D721Med (cell line): ENCODE data around the gene TRANK1.

Experiments
- DNase-seq: peaks from one replicate; pipeline ENCODE4 v3.0.0; 2011; ENCODE audit warnings: low spot score; ENCODE audit not compliant: insufficient read length
- FAIRE-seq: peaks from 2 replicates; lab custom pipeline; 2011; peaks lifted over from hg19 to GRCh38; lab: Jason Lieb, UNC
- CTCF ChIP-seq: IDR thresholded peaks from 2 replicates; pipeline ENCODE4 v1.5.1; 2012; ENCODE audit warnings: mild to moderate bottlenecking, control low read depth; ENCODE audit not compliant: insufficient read depth; ENCODE audit errors: missing control alignments

TRANK1 gene

GRCh38 chr3:36859494-36859893 lies 85.4 kb downstream of the TRANK1 start:
- DNase-seq (no peak), FAIRE-seq (no peak)
- no peak for TF ChIP-seq CTCF

DNA sequence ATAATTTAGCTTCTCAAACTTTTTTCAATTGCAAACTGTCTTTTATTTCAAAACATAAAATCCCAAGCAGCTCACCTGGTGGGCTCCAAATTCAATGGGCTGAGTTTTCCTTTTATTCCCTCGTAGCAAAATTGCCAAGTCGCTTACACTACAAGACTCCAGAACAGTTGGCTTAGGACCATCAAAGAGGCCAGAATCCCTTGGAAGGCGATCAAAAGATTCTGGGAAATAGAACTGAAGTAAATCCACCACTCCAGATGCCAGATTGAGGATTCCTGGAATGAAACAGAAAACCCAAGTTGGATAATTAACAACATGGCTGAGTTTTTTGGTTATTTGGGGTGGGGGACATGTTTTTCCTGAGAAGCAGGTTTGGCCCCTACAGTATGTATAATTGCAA lies 92.8 kb downstream of the TRANK1 start:
- TF ChIP-seq CTCF: no peak
- no peak for DNase-seq
- no peak for FAIRE-seq

- TF ChIP-seq CTCF: no peak
- FAIRE-seq: no peak
Observed at GRCh38 chr3:36850743-36851142, 94.1 kb downstream of the TRANK1 start.

GRCh38 chr3:36846406-36846805 lies 98.4 kb downstream of the TRANK1 start:
- FAIRE-seq: no peak
- TF ChIP-seq CTCF: no peak
- no peak for DNase-seq

More at GRCh38 chr3:36850743-36851142, 94.1 kb downstream of the TRANK1 start:
- DNase-seq: no peak

DNA sequence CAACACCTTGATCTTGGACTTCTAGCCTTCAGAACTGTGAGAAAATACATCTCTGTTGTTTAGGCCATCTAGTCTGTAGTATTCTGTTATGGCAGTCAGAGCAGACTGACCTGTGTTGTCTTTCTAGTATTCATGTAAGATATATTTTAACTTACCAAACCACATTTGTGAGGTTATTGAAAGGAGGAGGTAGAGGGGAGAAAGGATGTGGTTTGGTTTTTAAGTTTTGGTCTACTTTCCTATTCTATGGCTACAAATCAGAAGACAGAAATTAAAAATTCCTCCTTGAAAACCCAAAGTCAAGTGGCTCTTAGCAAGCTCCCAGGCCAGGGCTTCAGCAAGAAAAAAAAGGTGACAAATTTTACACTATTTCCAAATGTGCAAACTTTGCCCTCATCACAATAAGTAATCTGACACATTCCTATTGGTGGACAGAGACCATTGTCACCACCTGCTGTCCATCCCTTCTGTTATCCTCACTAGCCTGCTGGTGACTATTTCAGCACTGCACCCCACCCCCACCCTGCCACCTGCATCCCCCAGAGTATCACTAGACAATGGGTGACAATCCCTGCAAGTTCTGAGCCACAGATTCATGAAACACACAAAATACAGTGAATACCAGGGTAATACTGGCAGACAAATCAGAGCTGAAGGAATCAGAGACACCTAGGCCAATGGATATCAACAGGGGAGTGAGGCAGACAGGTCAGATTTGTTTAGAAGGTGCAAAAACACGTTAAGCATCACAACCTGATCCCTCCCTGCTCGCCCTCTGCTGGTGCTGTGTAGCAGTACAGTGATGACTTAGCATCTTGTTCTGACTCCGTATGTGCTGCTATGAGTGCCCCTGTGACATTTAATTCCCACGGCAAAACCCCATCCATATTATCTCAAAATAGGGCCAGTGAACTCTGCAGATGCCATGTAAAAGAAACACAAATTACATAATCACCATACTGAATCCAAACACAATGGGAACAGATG lies 101.5 kb downstream of the TRANK1 start:
- DNase-seq (no peak), FAIRE-seq (peak; percentile 16)
- peak; percentile 31 for TF ChIP-seq CTCF

DNA sequence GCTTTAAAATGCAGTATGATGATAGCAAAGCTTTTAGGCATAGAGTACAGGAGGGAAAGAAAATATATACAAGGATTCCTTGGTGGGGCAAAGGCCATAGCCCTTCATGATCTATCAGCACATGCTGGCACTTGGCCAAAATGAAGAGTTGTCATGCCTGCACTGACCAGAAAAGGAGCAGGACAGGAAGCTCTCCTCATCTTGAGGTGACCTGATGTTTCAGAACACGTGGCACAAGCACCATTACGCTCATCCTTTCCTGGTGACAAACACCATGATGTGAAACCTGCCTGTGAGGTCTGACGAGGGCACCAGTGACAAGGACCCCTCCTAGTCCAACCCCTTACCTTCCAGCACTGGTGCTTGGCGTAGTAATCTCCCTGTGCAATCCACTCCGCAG lies 102.6 kb downstream of the TRANK1 start:
- DNase-seq (no peak), FAIRE-seq (no peak)
- no peak for TF ChIP-seq CTCF

GRCh38 chr3:36840453-36840921 lies 104.4 kb downstream of the TRANK1 start:
- no peak for TF ChIP-seq CTCF
- no peak for FAIRE-seq
- no peak for DNase-seq
